ENCODE results near the gene SPAG17. TPM values are rescaled to one million over a fixed set of nuclear protein-coding genes. Genes with fewer than 3 reads are reported as not detected.

The SPAG17 gene
- total and polyA plus RNA-seq, 2 of the 4 experiments (the other 2 are of a cell fraction), result 0.10 TPM; not detected in 1

GRCh38 chr1:118097622-118098348, 87.2 kb downstream of the SPAG17 start:
- Histone ChIP-seq H3K14ac (replicated peaks; ENCODE audit: low read depth, low read length) (no peak overlapping the region), H3K9me1 (ENCODE audit: insufficient read depth, low read length) (no peaks in the 10 kb centered on the region), H3K36me3 (ENCODE audit: control insufficient read depth, insufficient read depth, low read length) (no peaks in the 10 kb centered on the region), H3K4ac (ENCODE audit: low read depth, low read length) (no peak overlapping the region), H3K4me3 (ENCODE audit: insufficient read depth, low read depth, low read length) (no peak overlapping the region), H3K4me1 (ENCODE audit: control insufficient read depth, insufficient read depth, low read length) (no peaks in the 10 kb centered on the region), H2AK5ac (ENCODE audit: low read depth, low read length) (no peak overlapping the region), H3K79me1 (ENCODE audit: low read depth in 1 of 2, low read length in 2 of 2) (no peaks in the 10 kb centered on the region), H3K4me2 (ENCODE audit: low read depth, low read length) (peak overlapping the region; percentile 12; the same call in 1 of the 2 replicates), H3K18ac (ENCODE audit: low read depth, low read length) (0 out of 2 replicates have a peak overlapping the region, but pooled peaks have one; percentile 31), H3K9ac (ENCODE audit: low read depth, low read length) (no peak overlapping the region), H4K20me1 (ENCODE audit: insufficient read depth, low read length) (no peaks in the 10 kb centered on the region), H3K27me3 (ENCODE audit: control insufficient read depth, insufficient read depth, low read length) (no peaks in the 10 kb centered on the region; the same call in 1 of the 2 replicates), H3K27ac (ENCODE audit: insufficient read depth, low read length) (no peak overlapping the region), H4K8ac (ENCODE audit: low read depth in 2 of 2, low read length in 2 of 2) (no peak overlapping the region), H3K56ac (ENCODE audit: extremely low read depth, insufficient read depth, low read length) (no peak overlapping the region), H2BK15ac (ENCODE audit: low read depth, low read length) (no peak overlapping the region), H2AK9ac (replicated peaks; ENCODE audit: low read depth, low read length, poor library complexity) (no peak overlapping the region), H2BK20ac (ENCODE audit: low read depth, low read length) (no peak overlapping the region), H4K5ac (ENCODE audit: low read depth, low read length) (no peak overlapping the region), H3K23ac (ENCODE audit: low read depth, low read length) (no peak overlapping the region), H2AFZ (replicated peaks; ENCODE audit: low read length, poor library complexity) (no peak overlapping the region), H2BK5ac (ENCODE audit: low read depth, low read length, poor library complexity, severe bottlenecking) (no peak overlapping the region), H3K9me3 (ENCODE audit: control insufficient read depth, insufficient read depth, low read length) (no peaks in the 10 kb centered on the region), H4K91ac (ENCODE audit: insufficient read depth, low read depth, low read length) (no peak overlapping the region), H2BK120ac (ENCODE audit: low read depth, low read length) (no peak overlapping the region)
- in situ Hi-C loops (cut with MboI; ENCODE audit: low sequenced_read_pairs) (no loop called here), intact Hi-C loops (cut with micrococcal nuclease) (no loop called here), dilution Hi-C loops (cut with HindIII; ENCODE audit: low sequenced_read_pairs, unreplicated experiment) (no loop called here)
- no peak for ATAC-seq (ENCODE audit: low read depth)
- TF ChIP-seq FOS (IDR thresholded peaks at IDR 0.05; ENCODE audit: low read depth, low read length), result peak; percentile 57; the same call in 1 of the 2 replicates
- TF ChIP-seq RFX5 (IDR thresholded peaks at IDR 0.05; ENCODE audit: low read depth, low read length), result no peak
- TF ChIP-seq CEBPB (IDR thresholded peaks at IDR 0.05; ENCODE audit: low read depth, low read length), result peak; percentile 56; the same call in 1 of the 2 replicates
- DNase-seq, result peak; percentile 32
- BruUV-seq (replicated peaks), result no TSS peak
- POLR2A ChIA-PET (ENCODE audit: unreplicated experiment), result no interaction called here
- CTCF ChIA-PET, result interaction anchor here (0.9 kb wide), 1 partner anchor 13 kb away, joined by 3 read pairs; no protein-coding TSS in a partner anchor
- WGBS, 2 experiments (ENCODE audit: extremely low coverage in 2 of 2, insufficient read length in 1 of 2), result no CpG with 5 or more reads among the region's 3 CpGs

Measured in IMR-90 (cell line).